Epithelial cell of alveolus of lung (primary cell): ENCODE measurements around the gene DHODH. TPM values are rescaled to one million over a fixed set of nuclear protein-coding genes. Genes with fewer than 3 reads are reported as not detected.

Source experiments
- total RNA-seq: library from RNA; depleted of rRNA; stranded (reverse); fragments of >200 nt; gene quantifications from 2 replicates; pipeline ENCODE4 v1.2.1, GENCODE V29; 2015

The DHODH gene
- 4.2 and 4.8 TPM in 2 replicates for total RNA-seq

GRCh38 chr16:72008424-72009216 lies at the start of gene DHODH:
DHODH (plus strand) TSS chr16:72008744; CDS start chr16:72008765, 21 bp downstream.

GRCh38 chr16:72054254-72054847 lies 45.8 kb downstream of the DHODH start, which contains the start of gene HP:
HP (plus strand) TSS chr16:72054505; CDS start chr16:72054653, 148 bp downstream.

Other genes with a start within 250 kb of the DHODH start
- gene AP1G1, start 199.9 kb upstream of the DHODH start, total RNA-seq, result 39.7 and 53.9 TPM in 2 replicates
- gene ATXN1L, start 162.8 kb upstream of the DHODH start, total RNA-seq, result 7.6 and 14.2 TPM in 2 replicates
- gene ZNF821, start 124.6 kb upstream of the DHODH start, total RNA-seq, result 12.0 and 17.1 TPM in 2 replicates
- 131 and 199 TPM in 2 replicates for gene IST1, start 113.2 kb upstream of the DHODH start, total RNA-seq
- gene PKD1L3, start 8.3 kb upstream of the DHODH start, total RNA-seq, result not detected in 2 replicates
- gene HP, start 45.8 kb downstream of the DHODH start, total RNA-seq, result 1.9 TPM in 1 of 2 replicates, not detected in the other
- not detected in 2 replicates for gene HPR, start 54.5 kb downstream of the DHODH start, total RNA-seq
- gene TXNL4B, start 84.9 kb downstream of the DHODH start, total RNA-seq, result 6.3 and 10.1 TPM in 2 replicates
- gene DHX38, start 85.1 kb downstream of the DHODH start, total RNA-seq, result 30.3 and 32.7 TPM in 2 replicates
- 0.08 TPM in 1 of 2 replicates, not detected in the other for gene PMFBP1, start 163.4 kb downstream of the DHODH start, total RNA-seq